MM.1S (cell line): ENCODE results near the gene FOXN3.

Experiments
- DNase-seq: peaks from one replicate; pipeline ENCODE4 v3.0.0-alpha.2; 2015
- H2AFZ ChIP-seq: fragments of 300-600 bp; sonication (generic); 2 replicates; pipeline ENCODE4 v1.6.0; 2016; ENCODE audit warnings: antibody characterized with exemption, low read length
- H3F3A ChIP-seq: fragments of 300-600 bp; sonication (generic); 2 replicates; pipeline ENCODE4 v1.6.1; 2016; ENCODE audit warnings: mild to moderate bottlenecking, antibody characterized with exemption, low read length, moderate library complexity, mixed read lengths; ENCODE audit not compliant: insufficient read depth
- H3K27ac ChIP-seq: fragments of 300-600 bp; sonication (generic); 2 replicates; pipeline ENCODE4 v1.5.1; 2016; ENCODE audit warnings: mild to moderate bottlenecking, low read length
- H3K27me3 ChIP-seq: fragments of 300-600 bp; sonication (generic); replicated peaks from 2 replicates; pipeline ENCODE4 v1.6.0; 2016; ENCODE audit warnings: low read length; ENCODE audit not compliant: insufficient read depth
- H3K36me3 ChIP-seq: fragments of 300-600 bp; sonication (generic); replicated peaks from 2 replicates; pipeline ENCODE4 v1.6.1; 2016; ENCODE audit warnings: mild to moderate bottlenecking, low read length, mixed read lengths; ENCODE audit not compliant: insufficient read depth
- H3K4me1 ChIP-seq: fragments of 300-600 bp; sonication (generic); 2 replicates; pipeline ENCODE4 v1.6.1; 2016; ENCODE audit warnings: low read length, mixed read lengths
- H3K4me2 ChIP-seq: fragments of 300-600 bp; sonication (generic); 2 replicates; pipeline ENCODE4 v1.6.0; 2016; ENCODE audit warnings: low read depth, low read length
- H3K4me3 ChIP-seq: fragments of 300-600 bp; sonication (generic); 2 replicates; pipeline ENCODE4 v1.5.1; 2016; ENCODE audit warnings: low read length, mixed read lengths
- H3K79me2 ChIP-seq: fragments of 300-600 bp; sonication (generic); 2 replicates; pipeline ENCODE4 v1.6.1; 2016; ENCODE audit warnings: mixed run types, low read length, mixed read lengths
- H3K9ac ChIP-seq: fragments of 300-600 bp; sonication (generic); 2 replicates; pipeline ENCODE4 v1.6.1; 2016; ENCODE audit warnings: low read length, mixed read lengths
- H3K9me2 ChIP-seq: fragments of 300-600 bp; sonication (generic); replicated peaks from 2 replicates; pipeline ENCODE4 v1.6.1; 2016; ENCODE audit warnings: mild to moderate bottlenecking, low read length, mixed read lengths; ENCODE audit not compliant: insufficient read depth
- H3K9me3 ChIP-seq: fragments of 300-600 bp; sonication (generic); replicated peaks from 2 replicates; pipeline ENCODE4 v1.6.1; 2016; ENCODE audit warnings: mild to moderate bottlenecking, low read length, mixed read lengths; ENCODE audit not compliant: insufficient read depth
- H4K20me1 ChIP-seq: fragments of 300-600 bp; sonication (generic); 2 replicates; pipeline ENCODE4 v1.6.1; 2016; ENCODE audit warnings: mild to moderate bottlenecking, low read length, moderate library complexity, mixed read lengths; ENCODE audit not compliant: insufficient read depth
- EZH2 ChIP-seq: fragments of 300-600 bp; sonication (generic); optimal IDR thresholded peaks from 2 replicates; pipeline ENCODE3; 2017; ENCODE audit warnings: low read depth, mild to moderate bottlenecking, antibody characterized with exemption, low read length, mixed read lengths
- EZH2phosphoT487 ChIP-seq: fragments of 300-600 bp; sonication (generic); IDR thresholded peaks from 2 replicates; pipeline ENCODE4 v1.6.1; 2018; ENCODE audit warnings: antibody characterized with exemption, low read length
- TF ChIP-seq, protein P1 (sequence below): fragments of 300-600 bp; sonication (generic); IDR thresholded peaks from 2 replicates; pipeline ENCODE4 v1.5.1; 2016; ENCODE audit warnings: antibody characterized with exemption, low read length, mixed read lengths

Gene FOXN3

DNA sequence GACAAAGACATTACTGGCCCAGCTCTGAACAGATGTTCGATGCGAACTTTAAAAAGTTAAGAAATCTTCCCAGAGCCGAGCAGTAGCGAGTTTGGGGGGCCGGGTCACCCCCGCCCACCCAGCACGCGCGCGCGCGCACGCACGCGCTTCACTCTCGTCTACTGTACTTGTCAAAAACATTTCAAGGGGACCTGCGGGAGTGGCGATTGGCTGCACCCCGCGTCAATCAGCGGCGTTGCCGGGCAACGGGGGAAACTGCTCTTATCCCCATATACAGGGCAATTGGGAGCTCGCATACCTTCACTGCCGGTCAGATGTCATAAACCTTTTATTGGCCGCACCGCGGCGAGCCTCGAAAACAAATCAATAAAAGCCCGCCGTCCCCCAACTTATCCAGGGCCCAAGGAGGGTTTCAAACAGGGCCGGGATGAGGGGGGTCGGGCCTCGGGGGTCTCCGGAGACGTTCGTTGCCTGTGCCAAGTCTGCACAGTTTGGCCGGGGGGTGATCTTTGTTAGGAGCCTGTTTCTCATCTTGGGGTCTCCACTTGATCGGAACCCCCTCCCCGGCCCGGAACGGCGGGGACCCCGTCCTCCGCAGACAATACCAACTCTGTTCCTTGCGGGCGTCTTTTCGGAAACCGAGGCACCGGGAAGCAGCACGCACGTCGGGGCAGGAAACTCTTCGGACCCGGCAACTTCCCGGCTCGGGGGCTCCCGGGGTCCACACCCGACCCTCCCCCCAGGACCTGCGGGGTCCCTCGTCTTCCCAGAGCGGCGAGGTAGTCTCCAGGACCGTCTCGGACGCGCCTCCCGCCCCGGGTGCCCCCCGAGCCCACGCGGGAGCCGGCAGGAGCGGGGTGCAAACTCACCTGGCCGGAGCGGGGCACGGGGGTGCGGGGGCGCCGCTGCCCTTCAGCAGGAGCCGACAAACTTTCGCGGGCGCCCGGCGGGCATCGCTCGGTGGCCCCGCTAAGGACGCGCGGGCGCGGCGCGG is 734 bp downstream of the FOXN3 start:
- DNase-seq = peak; percentile 95
- Histone ChIP-seq H3K36me3 (no peaks in the 10 kb centered on the region), H3K9me3 (no peaks in the 10 kb centered on the region), H3K9ac (peak overlapping the region; percentile 86), H2AFZ (no peak overlapping the region), H3K4me2 (peak overlapping the region; percentile 51; the same call in 1 of the 2 replicates), H3K79me2 (peaks cover 50% of the 10 kb centered on the region), H3K9me2 (no peaks in the 10 kb centered on the region), H3K4me1 (no peaks in the 10 kb centered on the region), H4K20me1 (no peaks in the 10 kb centered on the region), H3K4me3 (peak overlapping the region; percentile 72), H3K27ac (peak overlapping the region; percentile 82), H3K27me3 (no peaks in the 10 kb centered on the region), H3F3A (peaks cover 4% of the 10 kb centered on the region; the same call in 1 of the 2 replicates)
- TF ChIP-seq EZH2phosphoT487 (no peak), EZH2 (no peak)
- TF ChIP-seq, protein P1, sequence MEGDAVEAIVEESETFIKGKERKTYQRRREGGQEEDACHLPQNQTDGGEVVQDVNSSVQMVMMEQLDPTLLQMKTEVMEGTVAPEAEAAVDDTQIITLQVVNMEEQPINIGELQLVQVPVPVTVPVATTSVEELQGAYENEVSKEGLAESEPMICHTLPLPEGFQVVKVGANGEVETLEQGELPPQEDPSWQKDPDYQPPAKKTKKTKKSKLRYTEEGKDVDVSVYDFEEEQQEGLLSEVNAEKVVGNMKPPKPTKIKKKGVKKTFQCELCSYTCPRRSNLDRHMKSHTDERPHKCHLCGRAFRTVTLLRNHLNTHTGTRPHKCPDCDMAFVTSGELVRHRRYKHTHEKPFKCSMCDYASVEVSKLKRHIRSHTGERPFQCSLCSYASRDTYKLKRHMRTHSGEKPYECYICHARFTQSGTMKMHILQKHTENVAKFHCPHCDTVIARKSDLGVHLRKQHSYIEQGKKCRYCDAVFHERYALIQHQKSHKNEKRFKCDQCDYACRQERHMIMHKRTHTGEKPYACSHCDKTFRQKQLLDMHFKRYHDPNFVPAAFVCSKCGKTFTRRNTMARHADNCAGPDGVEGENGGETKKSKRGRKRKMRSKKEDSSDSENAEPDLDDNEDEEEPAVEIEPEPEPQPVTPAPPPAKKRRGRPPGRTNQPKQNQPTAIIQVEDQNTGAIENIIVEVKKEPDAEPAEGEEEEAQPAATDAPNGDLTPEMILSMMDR = no peak

DNA sequence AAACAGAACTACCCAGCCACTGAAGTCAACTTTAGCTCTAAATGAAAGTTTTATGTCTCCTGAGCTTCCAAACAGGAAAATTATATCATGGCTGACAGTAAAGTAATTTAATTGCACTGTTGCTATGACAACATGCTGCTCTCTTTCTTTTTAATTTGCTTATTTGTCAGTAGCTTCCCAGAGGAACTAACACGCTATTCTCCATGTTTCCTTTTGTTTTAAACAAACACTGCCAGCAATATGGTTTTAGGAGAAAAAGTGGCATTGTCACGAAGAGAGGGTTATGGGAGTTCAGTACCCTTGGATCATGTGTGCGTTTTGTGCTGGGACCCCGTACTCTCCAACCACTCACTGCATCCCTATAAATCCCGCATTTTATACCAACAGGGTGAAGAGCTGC is 1.9 kb downstream of the FOXN3 start:
- H3K27me3 ChIP-seq = no peaks in the 10 kb centered on the region
- H3K9ac ChIP-seq = peak overlapping the region; percentile 86; the same call in 1 of the 2 replicates
- peaks cover 61% of the 10 kb centered on the region for H3K79me2 ChIP-seq

DNA sequence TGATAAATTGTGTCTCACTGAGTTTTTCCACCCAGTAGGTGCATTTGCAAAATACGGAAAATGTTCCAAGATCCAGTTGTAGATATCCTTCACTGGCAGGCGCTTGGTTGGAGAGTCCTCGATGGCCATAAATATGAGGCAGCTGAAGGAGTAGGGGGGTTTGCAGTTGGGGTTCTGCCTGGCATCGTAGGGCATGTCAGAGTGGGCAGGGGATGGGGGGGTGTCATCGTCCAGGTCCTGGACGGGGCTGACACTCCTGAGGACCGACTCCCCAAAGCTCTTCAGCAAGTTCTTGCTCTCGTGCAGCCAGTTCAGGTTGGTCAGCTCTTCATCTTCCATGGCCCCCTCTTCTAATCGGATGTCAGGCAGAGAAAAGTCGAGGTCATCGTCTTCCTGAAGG is 5.1 kb downstream of the FOXN3 start:
- no peaks in the 10 kb centered on the region for H4K20me1 ChIP-seq
- H3K9me3 ChIP-seq = no peaks in the 10 kb centered on the region
- peaks cover 89% of the 10 kb centered on the region for H3K79me2 ChIP-seq
- H3F3A ChIP-seq = no peaks in the 10 kb centered on the region
- no peak overlapping the region for H3K9ac ChIP-seq
- H3K27me3 ChIP-seq = no peaks in the 10 kb centered on the region
- H2AFZ ChIP-seq = no peak overlapping the region
- DNase-seq = no peak
- H3K36me3 ChIP-seq = no peaks in the 10 kb centered on the region
- H3K9me2 ChIP-seq = no peaks in the 10 kb centered on the region
- no peak overlapping the region for H3K27ac ChIP-seq
- H3K4me1 ChIP-seq = no peaks in the 10 kb centered on the region
- TF ChIP-seq EZH2phosphoT487 = no peak
- no peak for TF ChIP-seq EZH2
- TF ChIP-seq, protein P1 = no peak
- H3K4me3 ChIP-seq = no peak overlapping the region
- no peak overlapping the region for H3K4me2 ChIP-seq

More for the DNA sequence above, 1.9 kb downstream of the FOXN3 start:
- Histone ChIP-seq H3K36me3 (no peaks in the 10 kb centered on the region), H3F3A (peaks cover 4% of the 10 kb centered on the region; the same call in 1 of the 2 replicates), H3K4me1 (no peaks in the 10 kb centered on the region), H3K4me3 (no peak overlapping the region), H2AFZ (no peak overlapping the region), H4K20me1 (no peaks in the 10 kb centered on the region), H3K4me2 (peak overlapping the region; percentile 51; the same call in 1 of the 2 replicates), H3K27ac (no peak overlapping the region), H3K9me2 (no peaks in the 10 kb centered on the region), H3K9me3 (no peaks in the 10 kb centered on the region)
- DNase-seq = no peak
- TF ChIP-seq EZH2 = no peak
- no peak for TF ChIP-seq EZH2phosphoT487
- TF ChIP-seq, protein P1 = no peak
